GM12878 (cell line): ENCODE data around the gene CDC6. TPM values are rescaled to one million over a fixed set of nuclear protein-coding genes. Genes with fewer than 3 reads are reported as not detected.

Experiments used
- BACH1 ChIP-seq: fragments of 450-650 bp; IDR thresholded peaks from 2 replicates; pipeline ENCODE4 v1.6.1; 2017; ENCODE audit warnings: mild to moderate bottlenecking, borderline replicate concordance
- CHD2 ChIP-seq: IDR thresholded peaks from 2 replicates; pipeline ENCODE4 v1.6.1; 2011; ENCODE audit warnings: low read depth, low read length, improper control_type of control experiment, borderline replicate concordance
- EED ChIP-seq: sonication (generic); IDR thresholded peaks from 2 replicates; pipeline ENCODE4 v1.6.1; 2016; ENCODE audit warnings: antibody characterized with exemption, low read depth
- EGR1 ChIP-seq, 2 experiments: IDR thresholded peaks; 1 replicate in 1 of 2; 2 replicates in 1 of 2; pipeline ENCODE4 v1.6.1; 2011 to 2012; ENCODE audit warnings: low read depth in 2 of 2, low read length in 2 of 2, borderline replicate concordance in 1 of 2, mild to moderate bottlenecking in 1 of 2, moderate library complexity in 1 of 2
- FOS ChIP-seq: IDR thresholded peaks from 3 replicates; pipeline ENCODE4 v1.6.1; 2011; ENCODE audit warnings: borderline replicate concordance; ENCODE audit not compliant: insufficient read length; ENCODE audit errors: extremely low read depth
- GATAD2B ChIP-seq: fragments of 450-650 bp; conservative IDR thresholded peaks from 2 replicates; pipeline ENCODE4 v1.6.1; 2017; ENCODE audit warnings: low read depth, mild to moderate bottlenecking, moderate library complexity
- IRF5 ChIP-seq: fragments of 450-650 bp; IDR thresholded peaks from 2 replicates; pipeline ENCODE4 v1.6.1; 2017; ENCODE audit warnings: borderline replicate concordance
- JUNB ChIP-seq: IDR thresholded peaks from 2 replicates; pipeline ENCODE4 v1.6.1; 2016; ENCODE audit warnings: antibody characterized with exemption, mild to moderate bottlenecking
- KDM1A ChIP-seq: fragments of 200-600 bp; sonication (generic); IDR thresholded peaks from 2 replicates; pipeline ENCODE4 v1.6.1; 2016; ENCODE audit warnings: borderline replicate concordance
- MAX ChIP-seq: IDR thresholded peaks from 2 replicates; pipeline ENCODE4 v1.6.1; 2012; ENCODE audit warnings: low read depth, low read length, improper control_type of control experiment
- MLLT1 ChIP-seq: fragments of 450-650 bp; IDR thresholded peaks from 2 replicates; pipeline ENCODE4 v1.6.1; 2016; ENCODE audit warnings: mild to moderate bottlenecking
- MTA2 ChIP-seq: fragments of 450-650 bp; IDR thresholded peaks from 2 replicates; pipeline ENCODE4 v1.6.1; 2016; ENCODE audit warnings: low read depth, mild to moderate bottlenecking, moderate library complexity
- NBN ChIP-seq: fragments of 450-650 bp; IDR thresholded peaks from 2 replicates; pipeline ENCODE4 v1.6.1; 2016
- NFYA ChIP-seq: IDR thresholded peaks from 2 replicates; pipeline ENCODE4 v1.6.1; 2011; ENCODE audit warnings: low read depth, mild to moderate bottlenecking, low read length, improper control_type of control experiment, borderline replicate concordance
- PKNOX1 ChIP-seq: fragments of 450-650 bp; IDR thresholded peaks from 2 replicates; pipeline ENCODE4 v1.6.1; 2016; ENCODE audit warnings: mild to moderate bottlenecking
- POLR2AphosphoS5 ChIP-seq: IDR thresholded peaks from 2 replicates; pipeline ENCODE4 v1.6.1; 2011; ENCODE audit warnings: mild to moderate bottlenecking, low read length, inconsistent platforms
- SRF ChIP-seq, 2 experiments: IDR thresholded peaks; 2 replicates each; pipeline ENCODE4 v1.6.1; 2011; ENCODE audit warnings: low read depth in 2 of 2, low read length in 2 of 2, mild to moderate bottlenecking in 1 of 2, moderate library complexity in 1 of 2
- STAT3 ChIP-seq: IDR thresholded peaks from 2 replicates; pipeline ENCODE4 v1.6.1; 2011; ENCODE audit warnings: low read depth, low read length, improper control_type of control experiment
- TCF7 ChIP-seq: IDR thresholded peaks from 2 replicates; pipeline ENCODE4 v1.6.1; 2014; ENCODE audit warnings: antibody characterized with exemption, borderline replicate concordance
- ZBED1 ChIP-seq: IDR thresholded peaks from 2 replicates; pipeline ENCODE4 v1.6.1; 2016; ENCODE audit warnings: borderline replicate concordance
- ZBTB40 ChIP-seq: fragments of 450-650 bp; IDR thresholded peaks from 2 replicates; pipeline ENCODE4 v1.6.1; 2016; ENCODE audit warnings: mild to moderate bottlenecking, moderate library complexity, borderline replicate concordance
- polyA plus RNA-seq, 11 experiments: library from polyadenylated mRNA; depleted of rRNA in 4 of 11; unstranded in 6 of 11; stranded (reverse) in 5 of 11; fragments of >200 nt; fragmentation: Nextera tagmentation in 4 of 11; fragmentation: Illumina TruSeq in 1 of 11; extraction: Ambion mirVana in 4 of 11; extraction: Trizol in 1 of 11; gene quantifications; 1 replicate in 1 of 11; 2 replicates in 10 of 11; pipeline versions ENCODE4 v1.2.1 to v1.2.3, GENCODE V29; 2011 to 2016; ENCODE audit warnings: inconsistent platforms in 2 of 11, missing spikeins in 2 of 11, low read depth in 1 of 11
- total RNA-seq, 4 experiments: library from RNA; depleted of rRNA in 3 of 4; stranded (reverse); fragments of >200 nt in 3 of 4; fragmentation: Illumina TruSeq in 1 of 4; extraction: Trizol in 1 of 4; gene quantifications; 2 replicates each; pipeline versions ENCODE4 v1.2.1 to v1.2.3, GENCODE V29; 2013 to 2021

The CDC6 gene
- total and polyA plus RNA-seq, 10 of the 15 experiments (the other 5 are each of a cell fraction or from before 2014, with no cell fraction given) = 13.3 to 60.9 (median 47.6) TPM

- TF ChIP-seq IRF5 (no peak), PKNOX1 (peak; percentile 98), TCF7 (peak; percentile 99), MTA2 (peak; percentile 86), FOS (no peak), NBN (peak; percentile 97), SRF (IDR thresholded peaks at IDR 0.05; ENCODE audit: low read depth in 2 of 2, low read length in 2 of 2) (0 out of 4 replicates have a peak, but pooled peaks of 1 of the 2 experiments have one; percentile 39), MLLT1 (peak; percentile 92), EGR1 (IDR thresholded peaks at IDR 0.05; ENCODE audit: borderline replicate concordance in 1 of 2, low read depth in 2 of 2, low read length in 2 of 2) (peak in 1 of 2 experiments; percentile 94; a peak in 2 of 3 replicates), EED (peak; percentile 100), MAX (peak; percentile 26), BACH1 (peak; percentile 79; the same call in 1 of the 2 replicates), CHD2 (peak; percentile 71), ZBTB40 (peak; percentile 94; the same call in 1 of the 2 replicates), ZBED1 (peak; percentile 79; the same call in 1 of the 2 replicates), POLR2AphosphoS5 (peak; percentile 78), GATAD2B (peak; percentile 22), NFYA (no peak), KDM1A (no peak), JUNB (peak; percentile 31; the same call in 1 of the 2 replicates), STAT3 (0 out of 2 replicates have a peak, but pooled peaks have one; percentile 47)
Observed at GRCh38 chr17:40322358-40323315, 35.0 kb downstream of the CDC6 start (continued).
